Pulmonary artery endothelial cell (primary cell): ENCODE measurements around the gene CBLL2. TPM values are rescaled to one million over a fixed set of nuclear protein-coding genes. Genes with fewer than 3 reads are reported as not detected.

Source experiments
- total RNA-seq: library from RNA; depleted of rRNA; stranded (reverse); fragments of >200 nt; gene quantifications from 2 replicates; pipeline ENCODE4 v1.2.3, GENCODE V29; 2014

Gene CBLL2
- total RNA-seq, 1 donor from 2014 or later, result not detected

Other genes starting within 250 kb of the CBLL2 start
- 0.56 and 1.1 TPM in 2 replicates for gene PHEX, start 240.6 kb upstream of the CBLL2 start, total RNA-seq